ENCODE results near the gene MYH7B.

Gene MYH7B

DNA sequence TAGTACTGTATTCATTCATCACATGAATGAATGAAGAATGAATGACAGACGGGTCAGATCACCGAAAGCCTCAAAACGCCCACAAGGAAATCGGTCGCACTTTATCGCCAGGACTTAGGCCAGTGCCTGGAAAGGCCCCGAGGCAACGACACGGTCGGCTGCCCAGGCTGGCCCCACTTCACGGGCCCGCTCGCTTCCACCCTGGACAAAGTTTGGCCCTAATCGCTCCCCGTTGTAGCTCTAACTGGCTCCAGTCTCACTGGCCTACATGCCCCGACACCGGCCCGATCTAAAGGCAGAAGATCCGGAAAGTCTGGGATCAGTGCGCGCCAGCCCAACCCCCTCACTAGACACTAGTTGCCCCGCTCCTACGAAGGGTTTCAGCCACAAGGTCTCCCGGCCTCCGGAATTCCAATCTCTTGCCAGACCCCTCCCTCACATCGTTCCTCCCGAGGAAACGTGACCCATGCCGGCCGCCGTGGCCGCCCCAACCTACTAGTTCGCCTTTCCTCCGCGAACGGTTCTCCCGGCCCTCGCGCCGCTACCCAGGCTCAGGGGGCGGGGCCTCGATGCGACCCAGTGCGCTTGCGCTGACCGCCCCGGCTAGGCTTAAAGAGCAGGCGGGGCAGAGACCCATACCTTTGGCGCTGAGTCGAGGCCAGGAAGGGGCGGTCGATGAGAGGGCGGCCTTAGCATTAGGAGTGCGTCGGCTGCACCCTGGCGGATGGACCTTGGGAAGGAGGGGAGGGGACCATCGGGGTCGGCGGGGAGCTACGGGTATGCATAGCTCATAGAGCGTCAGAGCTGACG, at the start of gene MYH7B, which contains the start of gene GSS:
MYH7B (plus strand) TSS at position 638 of the 810 bp plus-strand sequence. CDS start 22,138 bp downstream, outside the sequence.
GSS (minus strand) TSS at position 576 of the 810 bp plus-strand sequence. CDS start 3,954 bp downstream, outside the sequence.
- peak; percentile 99 for DNase-seq

DNA sequence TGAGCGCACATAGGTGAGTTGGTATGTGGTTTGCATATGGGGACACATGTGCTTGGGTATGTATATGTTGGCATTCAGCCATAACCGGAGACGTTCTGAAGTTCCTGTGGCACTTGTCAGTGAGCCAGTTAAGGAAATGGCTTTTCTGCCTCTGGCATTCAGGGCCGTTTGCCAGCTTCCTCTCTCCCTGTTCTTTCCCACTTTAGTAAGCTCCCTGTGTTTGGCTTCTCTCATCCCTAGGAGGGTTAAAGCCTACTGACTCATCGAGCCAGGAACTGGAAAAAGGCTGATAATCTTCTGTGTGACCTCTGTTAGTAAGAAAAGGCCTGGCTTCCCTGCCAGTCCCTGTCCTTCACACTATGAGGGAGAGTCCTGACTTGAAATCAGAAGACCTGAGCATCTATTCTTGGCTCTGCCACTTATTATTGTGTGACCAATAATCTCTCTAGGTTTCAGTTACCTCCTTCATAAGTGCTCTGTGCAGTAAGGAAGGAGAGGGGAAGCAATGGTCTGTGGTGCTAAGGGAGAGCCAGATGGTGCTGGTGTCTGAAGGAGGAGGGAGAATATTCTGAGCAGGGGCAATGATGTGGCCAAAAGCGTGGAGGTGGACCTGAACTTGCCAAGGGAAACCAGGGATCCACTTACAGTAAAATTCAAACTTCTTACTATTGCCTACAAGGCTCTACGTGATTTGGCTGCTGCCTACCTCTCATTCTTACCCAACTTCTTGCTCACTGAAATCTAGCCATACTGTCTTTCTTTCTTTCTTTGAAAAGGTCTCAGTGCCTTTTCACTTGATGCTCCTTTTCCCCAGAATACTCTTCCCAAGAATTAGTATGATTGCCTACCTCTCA, 47.8 kb upstream of the MYH7B start:
- DNase-seq, result no peak

DNA sequence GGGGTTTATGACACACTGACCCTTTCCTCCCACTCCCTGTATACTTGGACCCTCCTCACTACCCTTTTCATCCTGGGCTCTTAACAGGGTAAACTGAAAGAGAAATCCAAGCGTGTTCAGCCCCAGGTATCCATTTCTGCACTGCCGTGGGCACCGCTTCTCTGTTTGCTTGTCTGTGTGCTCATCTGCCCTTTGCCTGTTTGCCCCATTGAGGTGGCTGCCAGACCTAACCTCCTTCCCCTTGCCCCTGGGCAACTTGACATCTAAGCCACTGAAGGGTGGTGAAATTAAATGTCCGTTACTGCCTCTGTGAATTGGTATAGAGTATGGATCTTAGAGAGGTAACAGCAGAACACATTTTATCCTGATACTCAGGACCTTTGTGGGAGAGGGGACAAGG, 40.5 kb upstream of the MYH7B start:
- no peak for DNase-seq

DNA sequence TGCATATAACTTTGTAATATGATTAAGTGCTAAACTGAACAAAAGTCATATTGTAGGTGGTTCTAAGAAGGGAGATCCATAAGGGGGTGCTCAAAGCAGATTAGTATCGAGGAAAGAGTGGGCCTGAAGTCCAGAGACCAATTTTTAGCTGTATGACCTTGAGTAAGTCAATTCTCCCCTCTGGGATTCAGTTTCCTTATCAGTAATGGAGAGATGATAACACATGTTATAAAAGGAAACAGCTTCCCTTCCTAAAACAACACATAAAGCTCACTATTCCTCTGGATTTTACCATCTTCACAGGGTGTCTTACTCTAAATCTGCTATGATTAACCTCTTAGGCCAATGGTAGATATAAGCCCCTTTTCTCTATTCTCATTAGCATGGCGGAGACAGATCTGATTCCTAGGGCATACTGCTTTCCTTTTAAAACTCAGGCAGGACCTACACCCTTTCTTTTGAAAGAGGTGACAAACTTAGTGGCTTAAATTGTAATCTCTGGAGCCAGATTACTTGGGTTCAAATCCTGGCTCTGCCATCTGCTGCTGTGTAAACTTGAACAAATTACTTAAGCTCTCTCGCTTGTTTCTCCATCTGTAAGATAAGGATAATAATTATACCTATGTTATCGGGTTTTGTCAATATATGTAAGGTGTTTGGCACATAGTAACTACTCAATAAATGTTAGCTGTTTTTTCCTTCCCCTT, 39.8 kb upstream of the MYH7B start:
- no peak for DNase-seq

DNA sequence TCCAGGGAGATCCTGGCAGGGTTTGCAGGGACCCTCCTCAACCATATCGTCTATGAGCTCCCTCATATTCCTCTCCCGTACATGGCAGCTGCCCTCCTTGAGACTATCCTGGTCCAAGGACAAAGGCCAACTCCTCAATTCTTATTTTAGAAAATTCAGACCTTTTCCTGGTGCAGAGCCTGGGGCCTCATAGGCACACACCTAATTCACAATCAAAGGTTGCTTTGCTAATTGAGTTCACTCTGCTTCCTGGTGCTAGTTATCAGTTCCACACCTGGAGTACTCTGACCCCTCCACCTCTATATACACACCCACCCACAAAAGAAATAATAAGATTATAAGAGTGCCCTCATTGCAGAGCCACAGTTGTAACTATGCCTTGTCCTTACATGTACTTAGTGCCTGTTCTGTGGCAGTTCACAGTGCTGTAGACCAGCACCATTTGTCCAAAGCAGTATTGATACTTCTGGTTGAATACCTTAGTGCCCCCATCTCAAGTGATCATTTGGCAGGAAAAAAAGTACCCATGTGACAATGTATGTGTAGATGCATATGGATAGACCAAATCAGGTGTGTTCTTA, 38.8 kb upstream of the MYH7B start:
- DNase-seq, result no peak

DNA sequence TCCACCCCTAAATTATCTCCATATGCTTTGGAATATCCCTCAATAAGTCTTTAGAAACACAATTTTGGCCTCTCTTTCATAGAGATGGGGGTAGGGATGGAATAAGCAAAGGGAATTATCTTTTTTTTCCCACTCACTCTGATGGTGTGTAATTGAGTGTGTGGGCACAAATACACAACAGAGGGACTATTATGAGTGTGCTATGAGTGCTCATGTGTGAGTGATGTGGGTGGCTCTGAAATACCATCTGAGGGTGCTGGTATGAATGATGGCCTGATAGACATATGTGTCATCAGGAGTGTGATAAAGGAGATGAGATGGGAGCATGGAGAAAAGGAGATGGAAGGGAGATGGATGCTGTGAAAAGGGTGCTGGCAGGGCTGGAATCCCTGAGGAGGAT, 35.6 kb upstream of the MYH7B start:
- no peak for DNase-seq

DNA sequence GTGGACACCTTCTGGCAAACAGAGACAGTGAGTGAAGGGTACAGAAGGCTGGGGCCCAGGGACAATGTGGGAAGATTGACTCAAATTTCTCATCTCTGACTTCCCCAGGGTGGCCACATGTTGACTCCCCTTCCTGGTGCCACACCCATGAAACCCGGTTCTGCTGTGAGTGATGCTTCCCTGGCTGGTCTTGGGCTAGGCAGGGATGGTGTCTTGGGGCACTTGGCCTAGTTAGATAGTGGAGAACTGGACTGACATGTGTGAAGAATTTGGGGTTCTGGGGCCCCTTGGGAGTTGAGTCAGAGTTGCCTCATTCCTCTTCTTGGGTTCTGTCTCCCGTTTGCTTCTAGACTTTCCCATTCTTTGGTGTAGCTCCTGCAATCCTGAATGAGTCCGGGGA, 34.2 kb upstream of the MYH7B start:
- peak; percentile 32 for DNase-seq

DNA sequence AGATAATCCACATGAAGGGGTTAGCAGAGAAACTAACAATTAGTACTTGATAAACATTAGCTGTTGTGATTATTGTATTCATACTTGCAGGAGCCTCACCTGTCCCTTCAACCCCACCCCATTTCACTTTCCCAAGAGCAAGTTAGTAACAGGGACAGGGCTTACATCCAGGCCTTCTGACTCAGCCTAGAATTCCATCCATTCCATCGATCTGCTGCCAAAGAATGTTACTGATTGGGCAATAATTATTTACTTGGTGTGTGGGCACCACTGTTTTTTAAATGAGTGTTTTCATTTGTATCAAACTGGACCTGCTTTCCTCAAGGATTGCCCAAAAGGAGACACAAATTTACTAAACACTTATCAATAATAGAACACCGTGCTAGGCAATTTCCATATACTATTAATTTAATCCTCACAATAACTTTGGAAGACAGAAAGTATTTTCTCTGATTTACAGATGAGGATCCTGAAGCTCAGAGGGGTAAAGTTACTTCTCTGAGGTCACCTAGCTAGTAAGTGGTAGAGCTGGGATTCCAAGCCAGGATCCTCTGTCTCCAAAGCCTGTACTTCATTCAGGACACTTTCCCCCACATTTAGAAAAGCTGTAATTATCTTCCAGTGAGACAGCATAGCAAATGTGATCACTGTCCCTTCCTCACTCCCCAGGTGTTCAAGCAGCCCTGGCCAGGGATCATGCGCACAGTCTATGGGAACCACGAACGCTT, 32.9 kb upstream of the MYH7B start:
- no peak for DNase-seq

DNA sequence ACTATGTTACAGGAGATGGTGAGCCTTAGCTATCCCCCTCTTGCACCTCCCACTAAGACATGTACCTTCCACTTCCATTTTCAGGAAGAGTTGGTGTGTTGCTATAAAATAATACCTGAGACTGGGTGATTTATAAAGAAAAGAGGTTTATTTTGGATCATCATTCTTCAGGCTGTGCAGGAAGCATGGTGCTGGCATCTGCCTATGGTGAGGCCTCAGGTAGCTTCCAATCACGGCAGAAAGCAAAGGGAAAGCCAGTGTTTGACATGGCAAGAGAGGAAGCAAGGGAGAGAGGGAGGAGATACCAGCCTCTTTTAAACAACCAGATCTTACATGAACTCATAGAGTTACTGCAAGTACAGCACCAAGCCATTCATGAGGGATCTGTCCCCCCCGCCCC, 32.3 kb upstream of the MYH7B start:
- DNase-seq, result no peak

DNA sequence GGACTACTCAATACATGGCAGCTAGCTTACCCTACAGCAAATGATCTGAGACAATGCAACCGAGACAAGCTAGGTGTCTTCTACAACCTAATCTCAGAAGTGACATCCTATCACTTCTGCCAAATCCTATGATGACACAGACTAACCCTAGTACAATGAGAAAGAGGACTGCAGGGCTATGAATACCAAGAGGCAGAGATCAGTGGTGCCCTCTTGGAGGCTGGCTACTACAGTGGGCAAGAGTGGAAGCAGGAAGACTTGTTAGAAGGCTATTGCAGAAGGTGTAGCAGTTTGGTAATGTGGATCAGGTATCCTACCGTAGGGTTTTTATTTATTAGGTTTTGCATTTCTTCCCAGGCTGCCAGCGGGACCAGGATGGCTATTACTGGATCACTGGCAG, 30.3 kb upstream of the MYH7B start:
- DNase-seq, result no peak

DNA sequence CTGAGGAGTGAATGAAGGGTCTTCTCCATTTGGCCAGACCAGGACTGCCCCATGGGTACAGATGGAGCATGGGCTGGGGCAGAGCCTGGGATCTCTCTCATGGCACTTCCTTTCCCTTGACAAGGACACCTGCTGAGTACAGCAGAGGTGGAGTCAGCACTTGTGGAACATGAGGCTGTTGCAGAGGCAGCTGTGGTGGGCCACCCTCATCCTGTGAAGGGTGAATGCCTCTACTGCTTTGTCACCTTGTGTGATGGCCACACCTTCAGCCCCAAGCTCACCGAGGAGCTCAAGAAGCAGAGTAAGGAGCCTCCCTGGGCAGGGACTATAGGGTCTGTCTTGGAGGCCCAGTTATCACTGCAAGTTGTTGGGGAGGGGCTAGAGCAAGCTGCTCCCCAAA, 29.7 kb upstream of the MYH7B start:
- DNase-seq, result no peak

DNA sequence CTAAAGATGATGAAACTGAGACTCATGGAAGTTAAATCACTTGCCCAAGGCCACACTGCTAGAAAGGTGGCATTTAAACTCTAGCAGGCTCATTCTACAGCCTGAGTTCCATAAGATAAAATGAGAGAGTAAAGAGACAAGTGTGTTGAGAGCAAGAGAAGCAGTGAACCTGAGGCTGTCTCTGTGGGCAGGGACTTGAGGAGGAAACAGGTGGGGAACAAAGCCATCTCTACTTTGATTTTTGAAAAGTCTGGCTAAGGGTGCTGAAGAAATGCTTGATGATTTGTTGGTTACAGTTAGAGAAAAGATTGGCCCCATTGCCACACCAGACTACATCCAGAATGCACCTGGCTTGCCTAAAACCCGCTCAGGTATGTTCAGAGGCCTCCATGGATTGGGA, 29.1 kb upstream of the MYH7B start:
- DNase-seq, result no peak

DNA sequence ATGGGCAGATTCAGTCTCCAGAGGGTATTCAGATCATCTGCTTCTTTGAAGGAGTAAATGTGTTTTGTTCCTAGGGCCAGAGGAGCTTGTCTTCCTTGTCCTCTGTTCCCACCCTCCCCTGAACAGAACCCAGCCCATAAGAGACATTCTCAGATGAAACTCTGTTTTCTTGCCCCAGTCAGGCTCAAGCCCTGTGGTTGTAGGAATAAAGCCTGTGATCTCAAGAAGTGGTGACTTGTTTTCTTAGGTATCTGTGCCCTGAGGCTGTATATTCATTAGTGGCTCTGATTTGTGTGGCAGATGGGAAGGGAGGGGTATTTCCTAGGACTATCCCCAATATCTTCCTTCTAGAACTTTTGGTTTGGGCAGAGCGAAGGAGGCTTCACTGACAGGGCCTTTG, 27.9 kb upstream of the MYH7B start:
- no peak for DNase-seq

DNA sequence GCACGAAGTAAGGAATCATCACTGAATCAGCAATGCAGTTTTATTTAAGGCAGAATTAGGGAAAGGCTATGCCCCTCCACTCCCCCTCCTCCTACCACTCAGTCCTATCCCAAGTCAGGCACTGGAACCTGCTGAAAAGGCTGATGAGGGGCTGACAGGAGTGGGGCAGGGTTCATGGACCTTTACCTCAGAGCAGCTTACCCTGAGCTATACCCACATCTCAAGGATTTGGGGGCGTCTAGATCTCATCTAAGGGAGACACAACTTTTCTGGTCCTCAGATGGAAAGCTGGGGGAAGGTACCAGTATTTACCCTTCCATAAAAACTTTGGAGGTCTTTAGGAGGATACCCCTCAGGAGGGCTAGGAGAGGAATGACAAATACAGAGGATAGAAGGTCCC, 27.3 kb upstream of the MYH7B start:
- DNase-seq, result no peak

DNA sequence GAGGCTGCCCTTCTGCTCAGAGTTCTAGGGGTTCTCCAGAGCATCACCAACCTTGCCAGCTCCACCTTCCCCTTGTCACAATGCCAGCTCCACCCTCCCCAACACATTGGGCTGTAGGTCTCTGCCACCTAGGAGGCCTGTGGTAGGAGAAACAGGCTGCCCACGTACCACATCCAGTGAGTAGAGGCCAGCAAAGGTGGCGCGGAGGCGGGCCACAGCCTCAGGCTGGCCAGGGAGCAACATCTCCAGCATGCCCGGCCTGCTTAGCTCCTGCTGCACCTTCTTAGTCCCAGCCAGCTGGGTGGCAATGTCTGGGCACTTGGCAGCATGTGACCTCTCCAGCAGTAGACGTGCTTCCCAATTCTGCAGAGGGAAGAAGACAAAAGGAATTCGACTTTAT, 23.9 kb upstream of the MYH7B start:
- DNase-seq, result no peak

DNA sequence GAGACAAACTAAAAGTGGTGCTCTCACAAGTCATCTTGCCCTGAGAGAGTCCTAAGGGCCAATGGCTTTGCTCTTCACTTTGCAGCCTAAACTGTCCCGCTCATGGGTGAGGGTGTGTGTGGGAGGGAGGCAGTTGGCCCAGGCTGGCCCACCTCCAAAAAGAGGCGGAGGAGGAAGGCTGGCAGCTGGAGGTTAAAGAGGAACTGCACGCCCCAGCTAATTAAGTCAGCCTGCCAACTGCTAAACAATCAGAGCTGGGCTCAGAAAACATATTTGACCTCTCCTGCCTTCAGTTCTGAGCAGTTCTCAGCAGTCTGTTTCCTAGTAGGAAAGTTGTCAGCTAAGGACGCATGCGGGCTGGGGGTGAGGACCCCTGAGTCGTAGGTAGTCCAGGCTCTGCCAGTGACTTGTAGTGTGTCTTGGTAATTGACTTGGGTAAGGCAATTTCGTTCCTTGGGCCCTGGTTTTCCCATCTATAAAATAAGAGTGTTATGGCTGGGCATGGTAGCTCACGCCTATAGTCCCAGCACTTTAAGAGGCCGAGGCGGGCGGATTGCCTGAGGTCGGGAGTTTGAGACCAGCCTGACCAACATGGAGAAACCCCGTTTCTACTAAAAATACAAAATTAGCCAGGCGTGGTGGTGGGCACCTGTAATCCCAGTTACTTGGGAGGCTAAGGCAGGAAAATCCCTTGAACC, 17.1 kb upstream of the MYH7B start:
- no peak for DNase-seq

DNA sequence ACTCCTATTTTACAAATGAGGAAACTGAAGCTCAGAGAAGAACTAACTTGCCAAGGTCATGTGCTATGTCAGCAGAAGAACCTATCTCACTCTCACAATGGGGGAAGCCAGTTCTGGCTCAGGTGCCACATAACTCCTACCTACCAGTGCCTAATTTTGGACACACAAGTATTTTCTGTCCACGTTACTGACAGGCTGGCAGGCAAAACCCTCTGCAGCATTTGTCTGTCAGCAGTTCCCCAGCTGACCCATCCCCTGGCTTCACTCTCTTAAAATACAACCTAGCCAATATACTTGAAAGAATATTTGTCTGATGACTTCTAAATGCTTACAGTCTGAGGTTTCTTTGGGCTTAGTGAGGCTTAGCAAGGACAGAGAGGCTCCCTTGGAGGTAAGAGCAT, 15.6 kb upstream of the MYH7B start:
- DNase-seq, result no peak

DNA sequence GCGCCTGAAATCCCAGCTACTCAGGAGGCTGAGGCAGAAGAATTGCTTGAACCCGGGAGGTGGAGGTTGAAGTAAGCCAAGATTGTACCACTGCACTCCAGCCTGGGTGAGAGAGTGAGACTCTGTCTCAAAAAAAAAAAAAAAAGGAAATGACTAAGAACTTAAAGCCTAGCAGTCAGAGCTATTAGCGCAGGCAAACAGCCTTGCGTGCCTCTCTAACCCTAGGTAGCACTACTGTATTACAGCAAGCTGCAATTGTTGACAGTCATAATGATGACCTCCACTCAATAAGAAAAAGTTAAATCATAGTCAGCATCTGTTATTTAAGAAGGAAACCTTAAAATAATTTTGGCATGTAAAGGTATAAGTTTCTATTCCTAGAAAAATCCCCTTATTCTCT, 14.4 kb upstream of the MYH7B start:
- no peak for DNase-seq

DNA sequence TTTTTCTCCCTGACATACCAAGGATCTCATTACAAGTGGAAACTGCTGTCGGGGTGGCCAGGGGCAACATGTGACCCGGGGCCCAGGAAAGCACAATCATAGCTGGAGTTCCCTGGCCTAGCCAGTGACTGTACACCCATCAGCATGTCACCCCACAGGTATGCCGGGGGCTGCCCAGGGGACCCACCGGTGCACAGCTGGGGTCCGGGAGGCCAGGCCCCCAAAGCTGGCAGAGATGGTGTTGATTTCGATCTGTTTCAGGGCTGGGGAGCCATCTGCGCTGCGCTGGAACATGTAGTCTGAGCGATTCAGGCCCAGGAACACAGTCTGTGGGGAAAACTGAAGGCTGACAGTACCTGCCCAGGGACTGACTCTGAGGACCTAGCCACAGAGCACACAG, 13.4 kb upstream of the MYH7B start:
- DNase-seq, result no peak

DNA sequence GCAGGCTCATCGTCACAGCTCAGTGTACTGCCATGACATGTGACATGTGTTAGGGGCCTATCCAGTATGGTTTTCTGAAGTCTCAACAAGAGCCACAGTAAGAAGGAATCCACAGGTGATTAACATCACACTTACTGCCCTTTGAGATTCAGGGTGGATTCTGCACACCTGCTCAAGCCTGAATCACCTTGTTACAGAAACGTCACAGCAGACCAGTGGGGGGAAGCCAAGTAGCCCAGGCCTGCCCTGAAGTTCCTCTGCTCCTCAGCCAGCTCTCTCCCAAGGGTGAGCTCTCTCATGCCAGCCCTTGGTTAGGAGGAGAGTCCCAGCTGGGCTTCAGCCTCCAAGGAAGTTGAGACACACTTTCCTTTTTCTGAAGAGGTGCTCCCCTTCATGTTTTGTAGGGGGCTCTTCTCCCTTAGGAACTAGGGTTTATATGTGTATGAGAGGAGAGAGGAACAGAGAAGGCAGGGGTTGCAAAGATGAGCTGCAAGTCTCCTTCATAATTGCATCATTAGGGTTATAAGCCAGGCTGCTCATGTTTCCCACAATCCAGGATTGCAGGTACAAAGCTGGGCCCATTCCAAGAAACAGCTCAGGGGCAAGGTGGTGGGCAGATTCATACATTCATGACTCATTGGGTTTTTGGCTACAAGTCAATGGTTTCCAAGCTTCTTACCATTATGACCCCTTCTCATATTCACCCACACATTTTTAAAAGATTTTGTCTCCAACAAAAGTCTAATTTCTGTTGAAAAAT, 11.7 kb upstream of the MYH7B start:
- DNase-seq, result no peak
